ENCODE data around the gene ATG12. TPM values are rescaled to one million over a fixed set of nuclear protein-coding genes. Genes with fewer than 3 reads are reported as not detected.

ATG12 gene
- total and polyA plus RNA-seq, 2 of the 8 experiments (the other 6 are each of a cell fraction or from before 2014, with no cell fraction given): 23.8 to 49.3 TPM

DNA sequence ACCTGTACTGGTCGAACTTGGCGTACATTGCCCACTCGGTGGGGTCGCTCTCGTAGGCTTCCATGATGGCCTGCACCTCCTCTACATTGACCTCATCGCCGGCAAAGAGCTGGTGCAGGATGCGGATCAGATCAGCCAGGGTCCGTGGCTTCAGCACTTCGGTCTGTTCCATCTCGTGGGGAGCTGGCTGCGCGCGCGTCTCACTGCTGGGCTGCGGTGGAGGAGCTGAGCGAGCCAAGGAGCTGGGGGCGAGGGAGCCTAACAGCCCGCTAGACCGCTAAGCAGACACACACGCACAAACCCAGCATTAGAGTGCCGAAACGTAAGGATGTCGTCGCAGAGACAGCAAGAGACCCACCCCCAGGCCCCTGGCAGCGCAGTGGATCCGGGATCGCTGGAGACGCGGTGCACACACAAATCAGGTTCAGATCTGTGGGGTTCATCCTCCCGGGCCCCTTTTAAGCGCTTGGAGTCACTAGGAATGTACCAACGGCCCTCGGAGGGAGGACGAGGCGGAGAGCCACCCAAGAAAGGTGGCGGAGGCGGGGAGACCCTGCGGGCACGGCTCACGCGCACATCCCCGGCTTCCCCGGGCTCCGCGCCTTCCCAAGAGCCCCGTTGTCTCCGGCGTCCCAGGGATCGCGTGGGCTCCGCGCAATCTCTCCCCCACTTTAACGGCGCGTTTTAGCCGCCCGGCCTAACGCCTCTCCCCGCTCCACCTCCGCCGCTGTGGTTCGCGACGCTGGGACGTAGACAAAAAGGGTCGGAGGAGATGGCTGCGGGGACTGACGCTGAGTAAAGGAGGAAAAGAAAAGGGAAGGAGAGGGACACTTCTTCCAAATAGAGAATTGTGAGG is 24.9 kb downstream of the ATG12 start, which contains the start of gene CDO1 (continued):
- TF ChIP-seq, protein P1, sequence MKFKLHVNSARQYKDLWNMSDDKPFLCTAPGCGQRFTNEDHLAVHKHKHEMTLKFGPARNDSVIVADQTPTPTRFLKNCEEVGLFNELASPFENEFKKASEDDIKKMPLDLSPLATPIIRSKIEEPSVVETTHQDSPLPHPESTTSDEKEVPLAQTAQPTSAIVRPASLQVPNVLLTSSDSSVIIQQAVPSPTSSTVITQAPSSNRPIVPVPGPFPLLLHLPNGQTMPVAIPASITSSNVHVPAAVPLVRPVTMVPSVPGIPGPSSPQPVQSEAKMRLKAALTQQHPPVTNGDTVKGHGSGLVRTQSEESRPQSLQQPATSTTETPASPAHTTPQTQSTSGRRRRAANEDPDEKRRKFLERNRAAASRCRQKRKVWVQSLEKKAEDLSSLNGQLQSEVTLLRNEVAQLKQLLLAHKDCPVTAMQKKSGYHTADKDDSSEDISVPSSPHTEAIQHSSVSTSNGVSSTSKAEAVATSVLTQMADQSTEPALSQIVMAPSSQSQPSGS (IDR thresholded peaks at IDR 0.05; ENCODE audit: low read length): no peak
- no peak for TF ChIP-seq NANOG (IDR thresholded peaks at IDR 0.05; ENCODE audit: insufficient read depth, low read depth, low read length, poor library complexity, severe bottlenecking)
- no peak for TF ChIP-seq ZNF274 (IDR thresholded peaks at IDR 0.05; ENCODE audit: borderline replicate concordance, extremely low read depth, low read length)
- TF ChIP-seq, protein P2, sequence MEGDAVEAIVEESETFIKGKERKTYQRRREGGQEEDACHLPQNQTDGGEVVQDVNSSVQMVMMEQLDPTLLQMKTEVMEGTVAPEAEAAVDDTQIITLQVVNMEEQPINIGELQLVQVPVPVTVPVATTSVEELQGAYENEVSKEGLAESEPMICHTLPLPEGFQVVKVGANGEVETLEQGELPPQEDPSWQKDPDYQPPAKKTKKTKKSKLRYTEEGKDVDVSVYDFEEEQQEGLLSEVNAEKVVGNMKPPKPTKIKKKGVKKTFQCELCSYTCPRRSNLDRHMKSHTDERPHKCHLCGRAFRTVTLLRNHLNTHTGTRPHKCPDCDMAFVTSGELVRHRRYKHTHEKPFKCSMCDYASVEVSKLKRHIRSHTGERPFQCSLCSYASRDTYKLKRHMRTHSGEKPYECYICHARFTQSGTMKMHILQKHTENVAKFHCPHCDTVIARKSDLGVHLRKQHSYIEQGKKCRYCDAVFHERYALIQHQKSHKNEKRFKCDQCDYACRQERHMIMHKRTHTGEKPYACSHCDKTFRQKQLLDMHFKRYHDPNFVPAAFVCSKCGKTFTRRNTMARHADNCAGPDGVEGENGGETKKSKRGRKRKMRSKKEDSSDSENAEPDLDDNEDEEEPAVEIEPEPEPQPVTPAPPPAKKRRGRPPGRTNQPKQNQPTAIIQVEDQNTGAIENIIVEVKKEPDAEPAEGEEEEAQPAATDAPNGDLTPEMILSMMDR (IDR thresholded peaks at IDR 0.05; ENCODE audit: control extremely low read depth in 1 of 3, insufficient read depth in 1 of 3, low read depth in 1 of 3, low read length in 3 of 3): no peak
- TF ChIP-seq, protein P3, sequence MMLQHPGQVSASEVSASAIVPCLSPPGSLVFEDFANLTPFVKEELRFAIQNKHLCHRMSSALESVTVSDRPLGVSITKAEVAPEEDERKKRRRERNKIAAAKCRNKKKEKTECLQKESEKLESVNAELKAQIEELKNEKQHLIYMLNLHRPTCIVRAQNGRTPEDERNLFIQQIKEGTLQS (IDR thresholded peaks at IDR 0.05; ENCODE audit: insufficient read depth, low read depth, low read length): no peak
- TF ChIP-seq POLR2AphosphoS5 (IDR thresholded peaks at IDR 0.05; ENCODE audit: low read depth, low read length): peak; percentile 78
- no peak for TF ChIP-seq SRF (IDR thresholded peaks at IDR 0.05; ENCODE audit: low read depth, low read length)
- peak; percentile 63; the same call in 1 of the 2 replicates for TF ChIP-seq PHF8 (conservative IDR thresholded peaks at IDR 0.05; ENCODE audit: low read depth, low read length)
- TF ChIP-seq POU5F1 (IDR thresholded peaks at IDR 0.05; ENCODE audit: low read depth, low read length): no peak
- TF ChIP-seq SP4 (IDR thresholded peaks at IDR 0.05; ENCODE audit: low read length): no peak
- TF ChIP-seq JUN (IDR thresholded peaks at IDR 0.05; ENCODE audit: low read depth, low read length): no peak
- TF ChIP-seq POLR2A (IDR thresholded peaks at IDR 0.05; ENCODE audit: control extremely low read depth in 1 of 2, low read depth in 2 of 2, low read length in 2 of 2): peak; percentile 86 to 89
- TF ChIP-seq CBX5 (IDR thresholded peaks at IDR 0.05; ENCODE audit: low read depth, low read length): no peak
- TF ChIP-seq EP300 (IDR thresholded peaks at IDR 0.05; ENCODE audit: borderline replicate concordance in 1 of 2, low read depth in 2 of 2, low read length in 2 of 2): peak in 1 of 2 experiments; percentile 89; a peak in 1 of 3 replicates
- TF ChIP-seq BACH1 (IDR thresholded peaks at IDR 0.05; ENCODE audit: low read length): no peak
- peak; percentile 23; the same call in 1 of the 2 replicates for TF ChIP-seq EGR1 (IDR thresholded peaks at IDR 0.05; ENCODE audit: borderline replicate concordance, low read depth, low read length)
